H1 (cell line): ENCODE results near the gene LPP. TPM values are rescaled to one million over a fixed set of nuclear protein-coding genes. Genes with fewer than 3 reads are reported as not detected.

Source experiments
- CBX5 ChIP-seq: fragments of 300-800, 300-1000 bp; sonication (generic); IDR thresholded peaks from 2 replicates; pipeline ENCODE4 v1.7.1; 2016; ENCODE audit warnings: antibody characterized with exemption, low read length, low read depth
- GABPA ChIP-seq: IDR thresholded peaks from 2 replicates; pipeline ENCODE4 v1.6.1; 2011; ENCODE audit warnings: mild to moderate bottlenecking, low read length, moderate library complexity, borderline replicate concordance; ENCODE audit not compliant: insufficient read depth
- HDAC6 ChIP-seq: IDR thresholded peaks from one replicate; pipeline ENCODE4 v1.7.1; 2012; ENCODE audit warnings: low read depth, mild to moderate bottlenecking, inconsistent platforms, low read length, moderate library complexity
- JUN ChIP-seq: IDR thresholded peaks from 2 replicates; pipeline ENCODE4 v1.6.1; 2011; ENCODE audit warnings: low read depth, mild to moderate bottlenecking, improper control_type of control experiment, low read length
- MAX ChIP-seq: IDR thresholded peaks from 2 replicates; pipeline ENCODE4 v1.6.1; 2012; ENCODE audit warnings: inconsistent platforms
- POLR2AphosphoS5 ChIP-seq: IDR thresholded peaks from 2 replicates; pipeline ENCODE4 v1.6.1; 2011; ENCODE audit warnings: low read depth, low read length
- SRF ChIP-seq: IDR thresholded peaks from 2 replicates; pipeline ENCODE4 v1.6.1; 2011; ENCODE audit warnings: mild to moderate bottlenecking, low read depth, low read length, moderate library complexity
- polyA plus RNA-seq, 7 experiments: library from polyadenylated mRNA; depleted of rRNA in 3 of 7; stranded (reverse) in 5 of 7; unstranded in 2 of 7; fragments of >200 nt in 5 of 7; fragments of 200-250 nt in 2 of 7; gene quantifications; 1 replicate in 5 of 7; 2 replicates in 1 of 7; 4 replicates in 1 of 7; pipeline versions ENCODE4 v1.2.1 to v1.2.3, GENCODE V29; 2011 to 2013; ENCODE audit warnings: missing spikeins in 2 of 7, mixed read lengths in 2 of 7
- total RNA-seq: library from RNA; stranded (reverse); fragmentation: NEBNext Ultra II Directional; extraction: Animal tissue kit (Norgen Biotek cat#: 25700); gene quantifications from 2 replicates; pipeline ENCODE4 v1.2.1, GENCODE V29; 2021

LPP gene
- total and polyA plus RNA-seq, 2 of the 8 experiments (the other 6 are each of a cell fraction or from before 2014, with no cell fraction given), result 10.0 to 53.3 TPM

GRCh38 chr3:188573956-188574355, 420.0 kb downstream of the LPP start (continued):
- TF ChIP-seq JUN, result no peak
- no peak for TF ChIP-seq CBX5
- TF ChIP-seq GABPA, result no peak
- TF ChIP-seq HDAC6, result no peak
- no peak for TF ChIP-seq SRF
- no peak for TF ChIP-seq POLR2AphosphoS5
- no peak for TF ChIP-seq MAX
